ENCODE measurements around the gene USP21. TPM values are rescaled to one million over a fixed set of nuclear protein-coding genes. Genes with fewer than 3 reads are reported as not detected.

The USP21 gene
- total RNA-seq, 1 experiment from 2014 or later, result 24.6 TPM

- no peak for DNase-seq (ENCODE audit: low spot score)
These were observed 55.8 kb downstream of the USP21 start, which contains the start of gene FCER1G for GRCh38 chr1:161215076-161215475. FCER1G (plus strand) TSS chr1:161215295; CDS start chr1:161215322, 27 bp downstream.

Small RNAs within 50 kb of the gene (small RNA-seq; reads per million reads assigned to genes)
- not detected for gene RF01225

Other genes starting within 250 kb of the USP21 start
- not detected in 2 replicates for gene ITLN2, start 204.7 kb upstream of the USP21 start, total RNA-seq (2014; rRNA removed; shearing (Covaris generic))
- 128 and 154 TPM in 2 replicates for gene F11R, start 138.3 kb upstream of the USP21 start, total RNA-seq (2014; rRNA removed; shearing (Covaris generic))
- gene TSTD1, start 120.5 kb upstream of the USP21 start, total RNA-seq (2014; rRNA removed; shearing (Covaris generic)), result 121 and 139 TPM in 2 replicates
- 78.4 and 79.3 TPM in 2 replicates for gene USF1, start 113.5 kb upstream of the USP21 start, total RNA-seq (2014; rRNA removed; shearing (Covaris generic))
- 0.58 and 0.86 TPM in 2 replicates for gene ARHGAP30, start 89.6 kb upstream of the USP21 start, total RNA-seq (2014; rRNA removed; shearing (Covaris generic))
- 8.6 and 10.4 TPM in 2 replicates for gene NECTIN4, start 69.9 kb upstream of the USP21 start, total RNA-seq (2014; rRNA removed; shearing (Covaris generic))
- 3.8 and 5.5 TPM in 2 replicates for gene KLHDC9, start 61.1 kb upstream of the USP21 start, total RNA-seq (2014; rRNA removed; shearing (Covaris generic))
- gene PFDN2, start 41.5 kb upstream of the USP21 start, total RNA-seq (2014; rRNA removed; shearing (Covaris generic)), result 67.7 and 70.5 TPM in 2 replicates
- 25.1 and 30.8 TPM in 2 replicates for gene NIT1, start 41.4 kb upstream of the USP21 start, total RNA-seq (2014; rRNA removed; shearing (Covaris generic))
- 36.6 and 40.8 TPM in 2 replicates for gene DEDD, start 26.8 kb upstream of the USP21 start, total RNA-seq (2014; rRNA removed; shearing (Covaris generic))
- 66.4 and 81.3 TPM in 2 replicates for gene UFC1, start 5.5 kb upstream of the USP21 start, total RNA-seq (2014; rRNA removed; shearing (Covaris generic))
- 11.7 and 14.3 TPM in 2 replicates for gene PPOX, start 6.9 kb downstream of the USP21 start, total RNA-seq (2014; rRNA removed; shearing (Covaris generic))
- gene B4GALT3, start 18.0 kb downstream of the USP21 start, total RNA-seq (2014; rRNA removed; shearing (Covaris generic)), result 57.5 and 70.7 TPM in 2 replicates
- gene ADAMTS4, start 39.6 kb downstream of the USP21 start, total RNA-seq (2014; rRNA removed; shearing (Covaris generic)), result not detected in 2 replicates
- 90.6 and 122 TPM in 2 replicates for gene NDUFS2, start 42.9 kb downstream of the USP21 start, total RNA-seq (2014; rRNA removed; shearing (Covaris generic))
- gene FCER1G, start 55.8 kb downstream of the USP21 start, total RNA-seq (2014; rRNA removed; shearing (Covaris generic)), result not detected in 2 replicates
- 0.52 TPM in 1 of 2 replicates, not detected in the other for gene APOA2, start 64.1 kb downstream of the USP21 start, total RNA-seq (2014; rRNA removed; shearing (Covaris generic))
- 3.5 and 3.6 TPM in 2 replicates for gene TOMM40L, start 66.6 kb downstream of the USP21 start, total RNA-seq (2014; rRNA removed; shearing (Covaris generic))
- not detected in 2 replicates for gene NR1I3, start 78.7 kb downstream of the USP21 start, total RNA-seq (2014; rRNA removed; shearing (Covaris generic))
- not detected in 2 replicates for gene PCP4L1, start 99.2 kb downstream of the USP21 start, total RNA-seq (2014; rRNA removed; shearing (Covaris generic))
- 0.16 and 0.41 TPM in 2 replicates for gene MPZ, start 150.5 kb downstream of the USP21 start, total RNA-seq (2014; rRNA removed; shearing (Covaris generic))
- 16.6 and 17.1 TPM in 2 replicates for gene SDHC, start 154.9 kb downstream of the USP21 start, total RNA-seq (2014; rRNA removed; shearing (Covaris generic))
- not detected in 2 replicates for gene CFAP126, start 208.4 kb downstream of the USP21 start, total RNA-seq (2014; rRNA removed; shearing (Covaris generic))